Left ventricle myocardium inferior (tissue), 1 donor: Measurements from ENCODE around the gene MTARC2. TPM values are rescaled to one million over a fixed set of nuclear protein-coding genes. Genes with fewer than 3 reads are reported as not detected.

Experiments
- DNase-seq: peaks from one replicate; pipeline ENCODE4 v3.0.0-alpha.2; 2020
- H3K27ac ChIP-seq: fragments of 200-600 bp; replicated peaks from 2 replicates; pipeline ENCODE4 v1.8.0; 2021
- H3K27me3 ChIP-seq: fragments of 200-600 bp; 2 replicates; pipeline ENCODE4 v1.8.0; 2021; ENCODE audit warnings: low read depth
- H3K36me3 ChIP-seq: fragments of 200-600 bp; 2 replicates; pipeline ENCODE4 v1.8.0; 2021
- H3K4me1 ChIP-seq: fragments of 200-600 bp; 2 replicates; pipeline ENCODE4 v1.8.0; 2021
- H3K4me3 ChIP-seq: fragments of 200-600 bp; 2 replicates; pipeline ENCODE4 v1.8.0; 2021; ENCODE audit warnings: mild to moderate bottlenecking, moderate library complexity
- H3K9me3 ChIP-seq: fragments of 200-600 bp; replicated peaks from 2 replicates; pipeline ENCODE4 v1.8.0; 2021
- CTCF ChIP-seq: fragments of 200-600 bp; IDR thresholded peaks from 2 replicates; pipeline ENCODE4 v1.8.0; 2021; ENCODE audit warnings: antibody characterized with exemption, mild to moderate bottlenecking, borderline replicate concordance
- intact Hi-C: fragments of 100-400 bp; cut with micrococcal nuclease; formaldehyde crosslinking; loops from one replicate; pipeline ENCODE4 v1.11.0; 2022
- total RNA-seq: library from RNA; stranded (reverse); fragmentation: NEBNext Ultra II Directional; extraction: Animal tissue kit (Norgen Biotek cat#: 25700); gene quantifications from one replicate; pipeline ENCODE4 v1.2.1, GENCODE V29; 2021
- donor health status: DM: no; HTN: yes; CAD: no; lungs with severe emphysema.

Gene MTARC2
- total RNA-seq, 1 donor from 2014 or later: 22.6 TPM

DNA sequence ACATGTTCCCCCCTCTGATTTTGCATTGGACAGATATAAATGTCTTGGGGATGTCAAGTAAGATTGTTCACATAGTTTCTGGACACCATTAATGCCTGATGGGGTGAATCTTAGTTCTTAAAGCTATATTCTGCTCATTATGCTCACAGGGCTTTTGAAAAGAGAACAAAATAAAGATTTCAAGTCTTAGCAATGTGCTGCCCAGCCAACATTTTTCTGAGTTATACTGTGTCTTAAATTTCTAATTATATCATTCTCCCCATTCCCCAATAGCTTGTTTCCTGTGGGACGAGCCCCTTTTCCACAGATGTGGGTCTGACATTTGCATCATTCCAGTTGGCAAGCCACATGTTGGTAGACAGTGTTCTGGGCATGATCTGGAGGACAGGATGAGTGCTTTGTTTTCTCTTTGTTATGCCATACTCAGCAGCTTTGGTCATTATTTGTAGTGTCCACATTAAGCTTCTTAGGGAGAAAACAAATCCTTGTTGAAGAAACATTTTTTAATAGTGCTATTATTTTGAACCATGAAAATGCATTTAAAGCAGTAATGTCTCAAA, 71.4 kb downstream of the MTARC2 start:
- Histone ChIP-seq H3K4me1 (no peaks in the 10 kb centered on the region), H3K27ac (no peak overlapping the region), H3K9me3 (no peaks in the 10 kb centered on the region), H3K4me3 (no peak overlapping the region), H3K36me3 (peaks cover 13% of the 10 kb centered on the region), H3K27me3 (no peaks in the 10 kb centered on the region)
- intact Hi-C loops: loop anchor here (10.0 kb wide), 2 partner anchors 55 to 615 kb away; partner anchors contain the start of gene HLX
- TF ChIP-seq CTCF: no peak
- DNase-seq: no peak

DNA sequence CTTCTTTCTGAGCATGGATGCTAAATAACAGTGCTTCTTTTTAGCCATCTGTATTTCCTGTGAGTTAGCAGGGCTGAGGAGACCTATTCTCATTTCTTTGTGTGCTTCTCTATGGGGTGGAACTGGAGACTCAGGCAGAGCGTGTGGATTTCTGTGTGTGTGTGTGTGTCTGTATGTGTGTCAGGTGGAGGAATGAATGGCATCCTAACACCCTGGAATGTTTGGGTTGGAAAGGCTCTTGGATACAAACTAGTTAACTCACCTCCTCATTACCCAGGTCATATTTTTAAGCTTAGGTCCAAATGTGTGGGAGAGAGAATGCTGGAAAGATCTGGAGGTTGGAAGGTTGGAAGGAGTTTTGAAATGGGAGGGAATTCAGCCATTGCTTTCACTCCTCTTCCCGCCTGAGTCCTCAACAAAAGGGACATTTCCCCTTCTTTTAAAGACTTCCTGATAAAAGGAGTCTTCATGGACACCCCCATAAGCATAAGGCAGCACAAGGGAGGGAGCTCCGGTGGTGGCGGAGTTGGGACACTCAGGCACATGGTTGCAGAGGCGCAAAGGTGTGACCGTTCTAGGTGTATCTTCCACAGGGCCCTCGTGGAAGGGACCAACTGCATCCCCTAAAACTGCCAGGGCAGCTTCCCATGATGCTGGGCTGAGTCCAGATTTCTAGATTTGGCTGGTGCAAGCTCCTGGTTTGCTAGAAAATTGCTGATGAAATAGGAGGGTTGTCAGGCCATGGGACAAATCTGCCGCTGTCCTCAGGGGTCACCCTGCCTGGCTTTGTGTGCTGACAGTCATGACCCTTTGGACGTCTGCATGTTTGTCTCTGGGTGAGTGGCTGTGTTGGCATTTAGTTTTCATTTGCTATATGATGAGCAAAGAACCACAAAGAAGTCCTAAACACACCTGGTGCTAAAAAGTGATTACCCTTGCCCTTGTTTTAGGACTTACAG, 76.2 kb downstream of the MTARC2 start:
- no peak for DNase-seq
- Histone ChIP-seq H3K4me3 (no peak overlapping the region), H3K4me1 (peaks cover 27% of the 10 kb centered on the region), H3K9me3 (no peaks in the 10 kb centered on the region), H3K36me3 (no peaks in the 10 kb centered on the region), H3K27me3 (no peaks in the 10 kb centered on the region), H3K27ac (no peak overlapping the region)
- TF ChIP-seq CTCF: no peak
- intact Hi-C loops: no loop called here

DNA sequence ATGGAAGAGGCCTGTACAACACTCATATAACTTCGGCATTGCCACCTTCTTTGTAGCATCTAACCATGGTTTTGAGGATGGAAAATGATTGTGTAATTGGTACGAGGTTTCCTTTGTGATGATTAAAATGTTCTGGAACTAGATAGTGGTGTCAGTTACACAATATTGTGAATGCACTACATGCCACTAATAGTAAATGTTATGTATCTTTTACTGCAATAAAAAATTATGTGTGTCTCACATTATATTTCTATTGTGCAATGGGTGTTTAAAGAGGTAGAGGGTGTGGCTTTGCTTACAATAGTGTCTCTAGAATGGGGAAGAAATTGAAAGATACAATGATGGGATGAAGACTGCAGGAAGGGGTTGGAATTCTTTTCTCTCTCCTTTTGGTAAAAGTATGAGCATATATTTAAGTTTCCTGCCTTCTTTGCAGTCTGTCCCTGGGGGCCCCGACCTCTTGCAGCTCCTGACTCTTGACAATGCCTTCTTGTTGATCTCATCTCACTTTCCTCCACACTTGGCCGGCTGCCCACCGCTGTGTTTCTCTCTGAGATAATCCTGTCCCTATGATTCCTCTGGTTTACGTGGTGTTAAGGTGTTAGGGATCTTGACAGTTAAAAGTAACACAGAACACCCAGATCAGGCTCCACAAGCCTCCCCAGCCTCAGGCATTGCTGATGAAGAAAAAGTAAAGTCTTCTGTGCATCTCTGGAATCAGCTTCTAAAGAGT, 77.9 kb downstream of the MTARC2 start:
- Histone ChIP-seq H3K36me3 (no peaks in the 10 kb centered on the region), H3K4me1 (peaks cover 37% of the 10 kb centered on the region), H3K27me3 (no peaks in the 10 kb centered on the region), H3K27ac (no peak overlapping the region), H3K4me3 (no peak overlapping the region), H3K9me3 (no peaks in the 10 kb centered on the region)
- intact Hi-C loops: no loop called here
- TF ChIP-seq CTCF: no peak
- no peak for DNase-seq

DNA sequence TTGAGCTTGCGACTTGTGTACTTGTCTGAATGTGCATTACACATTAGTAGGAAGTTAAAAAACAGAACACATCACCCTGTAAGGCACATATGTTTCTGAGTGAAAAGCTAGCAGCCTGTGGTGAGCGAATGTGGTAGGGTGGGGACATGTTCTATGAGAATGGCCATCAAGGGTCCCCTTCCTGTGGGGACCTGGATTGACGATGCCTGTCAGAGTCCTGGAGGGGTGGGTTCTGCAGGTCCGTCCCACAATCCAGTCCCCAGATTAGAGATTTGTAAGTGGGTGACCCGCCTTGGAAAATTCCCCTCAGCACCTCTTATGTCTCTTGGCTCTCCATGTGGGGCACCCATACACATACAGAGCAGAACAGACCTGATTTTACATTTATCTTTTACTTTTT, 78.6 kb downstream of the MTARC2 start:
- Histone ChIP-seq H3K9me3 (no peaks in the 10 kb centered on the region), H3K4me1 (peaks cover 37% of the 10 kb centered on the region), H3K4me3 (no peak overlapping the region), H3K27me3 (no peaks in the 10 kb centered on the region), H3K27ac (no peak overlapping the region), H3K36me3 (no peaks in the 10 kb centered on the region)
- intact Hi-C loops: no loop called here
- DNase-seq: no peak
- no peak for TF ChIP-seq CTCF

GRCh38 chr1:220827445-220828178, 79.5 kb downstream of the MTARC2 start:
- intact Hi-C loops: no loop called here
- H3K27me3 ChIP-seq: no peaks in the 10 kb centered on the region
- peaks cover 37% of the 10 kb centered on the region for H3K4me1 ChIP-seq
- H3K27ac ChIP-seq: no peak overlapping the region
- no peaks in the 10 kb centered on the region for H3K9me3 ChIP-seq
- H3K4me3 ChIP-seq: no peak overlapping the region
- TF ChIP-seq CTCF: no peak
- no peak for DNase-seq
- no peaks in the 10 kb centered on the region for H3K36me3 ChIP-seq
